ENCODE data around the gene FLAD1.
"Not testable (repeated sequence)": the region's sequence is repeated elsewhere in the genome, so short reads cannot be mapped to it uniquely, and the experiment has no call there.

The FLAD1 gene

GRCh38 chr1:154989195-154989860, 6.2 kb downstream of the FLAD1 start:
- TF ChIP-seq POLR2AphosphoS5 (IDR thresholded peaks at IDR 0.05; ENCODE audit: borderline replicate concordance, low read depth, low read length), result no peak
- TF ChIP-seq EZH2 (IDR thresholded peaks at IDR 0.05), result no peak
- TF ChIP-seq FOXP2 (optimal IDR thresholded peaks at IDR 0.05; ENCODE audit: control extremely low read depth, extremely low read length, insufficient read depth), result no peak
- Histone ChIP-seq H3K4me3 (no peak overlapping the region), H3K36me3 (ENCODE audit: insufficient read depth, low read length) (peaks cover 41% of the 10 kb centered on the region), H3K9me3 (ENCODE audit: low read depth, low read length) (no peaks in the 10 kb centered on the region), H3K27ac (no peak overlapping the region), H3K9ac (ENCODE audit: insufficient read length) (no peak overlapping the region)
- DNase-seq (ENCODE audit: low read depth, low spot score), result no peak

DNA sequence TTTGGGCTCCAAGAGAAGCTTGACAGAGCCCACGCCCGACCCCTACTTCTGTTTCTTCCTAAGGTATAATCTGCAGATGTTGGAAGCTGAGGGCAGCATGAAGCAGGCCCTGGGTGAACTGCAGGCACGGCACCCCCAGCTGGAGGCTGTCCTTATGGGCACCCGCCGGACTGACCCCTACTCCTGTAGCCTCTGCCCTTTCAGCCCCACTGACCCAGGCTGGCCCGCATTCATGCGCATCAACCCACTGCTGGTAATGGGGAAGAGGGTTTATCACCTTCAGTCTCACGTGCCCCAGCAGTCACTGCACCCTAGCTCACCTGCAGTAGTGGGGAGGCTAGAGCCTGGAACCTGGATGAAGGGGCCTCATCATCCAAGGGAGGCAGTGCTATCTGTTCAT, 7.1 kb downstream of the FLAD1 start:
- TF ChIP-seq POLR2AphosphoS5 (IDR thresholded peaks at IDR 0.05; ENCODE audit: borderline replicate concordance, low read depth, low read length), result no peak
- TF ChIP-seq FOXP2 (optimal IDR thresholded peaks at IDR 0.05; ENCODE audit: control extremely low read depth, extremely low read length, insufficient read depth), result no peak
- TF ChIP-seq EZH2 (IDR thresholded peaks at IDR 0.05), result no peak
- Histone ChIP-seq H3K27ac (no peak overlapping the region), H3K4me3 (no peak overlapping the region), H3K9me3 (ENCODE audit: low read depth, low read length) (no peaks in the 10 kb centered on the region), H3K9ac (ENCODE audit: insufficient read length) (no peak overlapping the region), H3K36me3 (ENCODE audit: insufficient read depth, low read length) (peaks cover 41% of the 10 kb centered on the region)
- DNase-seq (ENCODE audit: low read depth, low spot score), result no peak

DNA sequence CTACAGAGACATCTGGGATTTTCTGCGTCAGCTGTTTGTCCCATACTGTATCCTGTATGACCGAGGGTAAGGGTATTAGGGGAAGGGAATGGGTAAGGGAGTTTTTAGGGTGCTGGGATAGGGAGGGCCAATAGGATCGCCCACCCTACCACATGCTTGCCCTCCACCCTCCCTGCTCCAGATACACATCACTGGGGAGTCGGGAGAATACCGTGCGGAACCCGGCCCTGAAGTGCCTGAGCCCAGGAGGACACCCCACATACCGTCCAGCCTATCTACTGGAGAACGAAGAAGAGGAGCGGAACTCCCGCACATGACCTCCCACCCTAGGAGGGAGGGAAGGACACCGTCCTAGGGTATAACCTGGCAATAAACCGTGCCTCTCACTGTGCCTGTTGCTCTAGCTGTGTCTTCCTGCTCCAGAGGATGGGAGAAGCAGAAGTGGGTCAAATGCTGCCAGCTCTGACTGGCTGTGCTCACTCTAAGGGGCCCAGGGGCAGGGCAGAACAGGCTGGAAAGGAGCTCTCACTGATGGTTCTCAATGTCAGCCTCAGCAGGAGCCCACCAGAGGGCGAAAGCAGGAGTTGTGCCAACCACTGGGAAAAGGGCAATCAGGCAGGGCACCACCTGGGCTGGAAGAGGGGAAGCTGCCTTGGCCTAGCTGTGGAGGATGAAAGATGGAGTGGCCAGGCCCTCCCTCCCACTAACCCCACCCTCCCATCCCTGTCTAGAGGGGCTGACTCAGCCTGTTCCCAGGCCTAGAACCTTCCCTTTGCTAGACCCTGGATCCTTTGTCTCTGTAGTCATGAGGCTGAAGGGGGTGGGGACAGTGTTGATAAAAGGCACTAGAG, 9.8 kb downstream of the FLAD1 start:
- no peak for DNase-seq (ENCODE audit: low read depth, low spot score)
- H3K9ac ChIP-seq (ENCODE audit: insufficient read length), result no peak overlapping the region
- no peak for TF ChIP-seq POLR2AphosphoS5 (IDR thresholded peaks at IDR 0.05; ENCODE audit: borderline replicate concordance, low read depth, low read length)
- TF ChIP-seq EZH2 (IDR thresholded peaks at IDR 0.05), result no peak
- no peak for TF ChIP-seq FOXP2 (optimal IDR thresholded peaks at IDR 0.05; ENCODE audit: control extremely low read depth, extremely low read length, insufficient read depth)
- H3K9me3 ChIP-seq (ENCODE audit: low read depth, low read length), result no peaks in the 10 kb centered on the region
- H3K4me3 ChIP-seq, result no peak overlapping the region
- H3K36me3 ChIP-seq (ENCODE audit: insufficient read depth, low read length), result peaks cover 26% of the 10 kb centered on the region
- H3K27ac ChIP-seq, result peak overlapping the region; percentile 76

GRCh38 chr1:154993572-154994268, 10.6 kb downstream of the FLAD1 start, which contains the start of gene LENEP:
LENEP (plus strand) TSS chr1:154993586; CDS start chr1:154993608, 22 bp downstream.
- peaks cover 18% of the 10 kb centered on the region; the same call in 1 of the 2 replicates for H3K36me3 ChIP-seq (ENCODE audit: insufficient read depth, low read length)
- TF ChIP-seq FOXP2 (optimal IDR thresholded peaks at IDR 0.05; ENCODE audit: control extremely low read depth, extremely low read length, insufficient read depth) (no peak), POLR2AphosphoS5 (IDR thresholded peaks at IDR 0.05; ENCODE audit: borderline replicate concordance, low read depth, low read length) (peak; percentile 29; the same call in 1 of the 2 replicates)
- H3K9me3 ChIP-seq (ENCODE audit: low read depth, low read length), result no peaks in the 10 kb centered on the region
- H3K9ac ChIP-seq (ENCODE audit: insufficient read length), result no peak within 1 kb of the TSS
- DNase-seq (ENCODE audit: low read depth, low spot score), result no peak
- H3K4me3 ChIP-seq, result no peak within 1 kb of the TSS
- peak within 1 kb of the TSS; percentile 76 for H3K27ac ChIP-seq

GRCh38 chr1:154994269-154994587, 11.1 kb downstream of the FLAD1 start:
- TF ChIP-seq EZH2 (IDR thresholded peaks at IDR 0.05) (no peak), POLR2AphosphoS5 (IDR thresholded peaks at IDR 0.05; ENCODE audit: borderline replicate concordance, low read depth, low read length) (no peak), FOXP2 (optimal IDR thresholded peaks at IDR 0.05; ENCODE audit: control extremely low read depth, extremely low read length, insufficient read depth) (no peak)
- DNase-seq (ENCODE audit: low read depth, low spot score), result no peak
- no peak overlapping the region for H3K4me3 ChIP-seq
- peak overlapping the region; percentile 76 for H3K27ac ChIP-seq
- no peaks in the 10 kb centered on the region for H3K9me3 ChIP-seq (ENCODE audit: low read depth, low read length)
- H3K36me3 ChIP-seq (ENCODE audit: insufficient read depth, low read length), result peaks cover 13% of the 10 kb centered on the region; the same call in 1 of the 2 replicates
- no peak overlapping the region for H3K9ac ChIP-seq (ENCODE audit: insufficient read length)

- Histone ChIP-seq H3K4me3 (no peak overlapping the region), H3K9me3 (ENCODE audit: low read depth, low read length) (no peaks in the 10 kb centered on the region), H3K27ac (peak overlapping the region; percentile 76), H3K36me3 (ENCODE audit: insufficient read depth, low read length) (peaks cover 9% of the 10 kb centered on the region; the same call in 1 of the 2 replicates), H3K9ac (ENCODE audit: insufficient read length) (no peak overlapping the region)
- no peak for DNase-seq (ENCODE audit: low read depth, low spot score)
- TF ChIP-seq EZH2 (IDR thresholded peaks at IDR 0.05) (no peak), POLR2AphosphoS5 (IDR thresholded peaks at IDR 0.05; ENCODE audit: borderline replicate concordance, low read depth, low read length) (no peak), FOXP2 (optimal IDR thresholded peaks at IDR 0.05; ENCODE audit: control extremely low read depth, extremely low read length, insufficient read depth) (no peak)
Observed at GRCh38 chr1:154994591-154994990, 11.4 kb downstream of the FLAD1 start.

GRCh38 chr1:154995301-154995983, 12.3 kb downstream of the FLAD1 start:
- not testable (repeated sequence) for H3K36me3 ChIP-seq (ENCODE audit: insufficient read depth, low read length); DNase-seq (ENCODE audit: low read depth, low spot score); H3K9ac ChIP-seq (ENCODE audit: insufficient read length); H3K4me3 ChIP-seq; H3K9me3 ChIP-seq (ENCODE audit: low read depth, low read length)
- peak overlapping the region; percentile 76; the same call in 1 of the 2 replicates for H3K27ac ChIP-seq

Measured in SK-N-MC (cell line).